GM21367 (cell line): ENCODE data around the gene CARD10.

Source experiments
- ATAC-seq: cut with Tn5 transposase; IDR thresholded peaks from one replicate; pipeline ENCODE4 v1.9.1; 2021; ENCODE audit not compliant: unreplicated experiment

The CARD10 gene

DNA sequence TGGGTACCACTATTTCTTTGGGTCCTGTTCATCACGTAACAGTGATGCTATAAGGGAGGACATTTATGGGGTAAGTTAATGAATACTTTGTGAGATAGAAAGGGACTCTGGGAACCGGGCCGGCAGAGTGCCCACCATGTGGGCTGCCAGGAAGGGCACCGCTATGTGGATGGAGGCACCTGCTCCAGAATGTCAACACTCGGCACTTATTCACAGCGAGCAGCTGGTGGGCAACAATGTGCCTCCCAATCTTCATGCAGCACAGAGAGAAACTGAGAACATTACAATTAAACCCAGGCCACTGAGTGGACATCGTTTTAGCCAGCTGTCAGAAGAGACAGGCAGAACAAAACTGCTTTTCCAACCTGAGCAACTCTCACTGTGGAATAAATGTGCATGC is 76.1 kb downstream of the CARD10 start:
- ATAC-seq = no peak

GRCh38 chr22:37442537-37442936 is 76.7 kb downstream of the CARD10 start:
- ATAC-seq = no peak

DNA sequence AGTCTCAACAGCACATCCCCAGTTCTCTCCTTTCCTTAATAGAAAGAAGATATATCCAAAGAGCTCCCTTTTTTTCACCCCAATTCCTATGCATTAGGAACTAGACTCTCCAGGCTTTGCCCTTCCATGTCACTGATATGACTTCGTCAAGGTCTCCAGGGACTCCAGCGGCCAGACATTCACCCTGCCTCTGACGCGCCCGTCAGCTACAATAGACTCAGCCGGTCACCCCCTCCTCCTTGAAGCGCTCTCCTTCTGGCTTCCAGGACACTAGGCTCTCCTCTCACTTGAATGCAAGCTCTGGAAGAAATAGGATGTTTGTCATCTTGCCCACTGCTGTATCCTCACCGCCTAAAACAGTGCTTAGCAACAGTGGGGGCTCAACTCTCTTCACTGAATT is 77.1 kb downstream of the CARD10 start:
- ATAC-seq = no peak

DNA sequence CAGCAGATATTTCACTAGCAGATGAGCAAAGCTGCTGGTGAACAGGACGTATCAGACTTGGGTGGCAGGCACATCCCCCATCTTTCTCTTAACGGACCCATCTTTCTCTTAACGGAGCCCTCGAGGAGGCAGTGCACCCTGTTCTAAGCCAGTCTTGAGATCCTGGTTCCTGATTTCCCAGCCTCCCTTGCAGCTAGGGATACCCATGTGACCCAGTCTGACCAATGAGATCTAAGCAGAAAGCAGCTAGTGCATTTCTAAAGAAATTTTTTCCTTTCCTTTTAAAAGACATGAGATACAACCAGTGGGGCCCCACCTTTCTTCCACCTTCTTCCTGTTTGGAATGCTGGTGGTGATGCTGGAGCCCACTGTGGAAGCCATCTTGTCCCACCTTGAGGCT is 78.3 kb downstream of the CARD10 start:
- ATAC-seq = no peak
